G401.6 (cell line): ENCODE data around the gene PEPD.

Experiments used
- FAIRE-seq: peaks from 2 replicates; lab custom pipeline; 2012; peaks lifted over from hg19 to GRCh38; lab: Jason Lieb, UNC

PEPD gene

DNA sequence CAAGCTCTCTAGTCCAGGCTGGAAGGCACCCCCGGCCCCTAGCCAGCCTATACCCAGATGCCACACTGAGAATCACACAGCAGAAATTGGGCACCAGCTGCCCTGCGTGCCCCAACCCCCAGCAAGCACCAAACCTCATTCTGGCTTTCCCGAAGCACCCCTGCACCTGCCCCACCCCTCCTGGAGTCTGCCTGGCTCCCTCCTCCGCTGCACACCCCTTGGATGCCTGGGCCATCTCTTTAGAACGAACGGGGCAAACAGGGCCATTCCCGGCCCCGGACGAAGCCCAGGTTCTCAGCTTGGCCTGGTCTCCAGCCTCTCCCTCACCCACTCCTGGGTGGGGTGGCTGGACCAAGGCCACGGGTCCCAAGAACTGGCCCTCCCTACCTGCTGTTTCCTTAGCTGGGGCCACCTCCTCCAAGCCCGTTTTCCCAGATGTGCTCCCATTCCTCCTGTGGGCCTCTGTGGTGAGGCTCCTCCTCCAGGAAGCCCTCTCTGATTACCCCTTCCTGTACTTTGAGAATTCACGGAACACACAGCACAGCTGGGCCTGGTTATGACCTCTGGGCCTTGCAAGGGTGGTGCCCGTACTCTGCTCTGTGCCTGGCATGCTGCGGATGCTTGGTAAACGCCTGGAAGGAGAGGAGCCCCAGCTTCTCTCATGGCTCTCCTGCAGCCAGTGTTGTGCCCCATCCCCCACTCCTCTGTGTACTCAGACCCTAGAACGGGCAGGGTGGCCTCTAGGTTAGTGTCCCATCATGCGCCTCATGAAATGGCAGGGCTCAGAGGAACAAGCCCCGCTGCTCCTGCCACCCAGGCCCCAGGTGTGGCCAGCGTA is 126.6 kb downstream of the PEPD start:
- no peak for FAIRE-seq

DNA sequence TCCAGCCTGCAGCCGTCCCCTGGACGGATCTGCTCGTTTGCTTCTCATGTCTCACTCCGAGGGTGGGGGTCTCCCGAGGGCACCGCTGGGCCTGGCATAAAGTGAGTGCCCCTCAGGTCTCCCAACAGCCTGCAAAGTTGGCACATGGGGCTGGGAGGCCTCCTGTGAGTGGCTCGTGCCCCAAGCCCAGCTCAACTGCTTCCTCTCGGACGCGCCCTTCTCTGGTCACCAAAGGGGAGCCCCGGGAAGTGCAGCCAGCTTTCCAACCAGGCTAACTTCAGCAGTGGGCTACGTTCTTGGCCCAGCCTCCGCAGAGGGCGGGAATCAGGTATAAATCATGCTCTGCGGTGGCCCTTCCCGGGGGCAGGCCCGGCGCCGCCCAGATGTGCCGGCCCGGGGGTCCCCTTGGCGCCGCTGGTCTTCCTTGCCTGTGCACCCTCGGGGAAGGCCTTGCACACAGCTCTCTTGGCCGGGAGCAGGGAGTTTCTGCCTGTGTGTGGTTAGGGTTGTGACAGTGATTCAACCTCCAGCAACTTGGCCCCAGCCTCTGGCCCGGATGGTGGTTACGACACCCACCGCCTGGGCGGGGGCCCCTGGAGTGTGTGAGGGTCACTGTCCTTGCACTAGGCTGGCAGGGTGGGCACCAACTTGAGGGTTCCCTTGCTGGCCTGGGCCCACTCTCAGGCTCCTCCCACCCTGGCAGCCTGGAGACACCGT is 127.4 kb downstream of the PEPD start:
- no peak for FAIRE-seq

DNA sequence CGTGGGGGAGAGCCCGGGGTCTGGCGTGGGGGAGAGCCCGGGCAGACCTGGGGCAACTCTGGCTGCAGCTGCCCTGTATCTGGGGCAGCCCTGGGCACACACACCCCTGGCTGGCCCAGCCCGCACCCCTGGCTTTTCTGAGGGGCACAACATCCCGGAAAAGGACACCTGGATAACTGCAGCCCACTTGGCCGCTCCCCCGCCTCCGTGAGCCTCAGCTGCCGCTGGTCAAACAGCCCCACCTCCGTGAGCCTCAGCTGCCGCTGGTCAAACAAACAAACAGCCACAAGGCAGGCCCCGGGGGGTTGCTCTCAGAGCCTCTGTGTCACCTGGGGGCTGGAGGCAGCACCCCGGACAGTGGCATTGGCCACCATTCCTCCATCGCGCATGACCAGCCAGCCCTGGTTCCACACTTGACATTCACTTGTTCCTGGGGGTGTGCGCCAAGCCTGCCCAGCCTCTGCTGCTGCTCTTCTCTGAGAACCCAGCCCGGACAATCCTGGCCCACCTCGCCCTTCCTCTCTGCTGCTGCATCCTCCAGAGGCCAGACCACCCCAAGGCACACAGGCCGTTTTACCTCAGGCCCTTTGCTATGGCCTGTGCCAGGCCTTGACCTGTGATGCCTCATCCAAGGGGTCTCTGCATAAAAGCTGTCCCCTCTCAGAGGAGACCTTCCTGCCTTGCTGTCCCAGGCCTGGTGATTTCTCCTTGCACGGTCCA is 128.1 kb downstream of the PEPD start:
- no peak for FAIRE-seq

DNA sequence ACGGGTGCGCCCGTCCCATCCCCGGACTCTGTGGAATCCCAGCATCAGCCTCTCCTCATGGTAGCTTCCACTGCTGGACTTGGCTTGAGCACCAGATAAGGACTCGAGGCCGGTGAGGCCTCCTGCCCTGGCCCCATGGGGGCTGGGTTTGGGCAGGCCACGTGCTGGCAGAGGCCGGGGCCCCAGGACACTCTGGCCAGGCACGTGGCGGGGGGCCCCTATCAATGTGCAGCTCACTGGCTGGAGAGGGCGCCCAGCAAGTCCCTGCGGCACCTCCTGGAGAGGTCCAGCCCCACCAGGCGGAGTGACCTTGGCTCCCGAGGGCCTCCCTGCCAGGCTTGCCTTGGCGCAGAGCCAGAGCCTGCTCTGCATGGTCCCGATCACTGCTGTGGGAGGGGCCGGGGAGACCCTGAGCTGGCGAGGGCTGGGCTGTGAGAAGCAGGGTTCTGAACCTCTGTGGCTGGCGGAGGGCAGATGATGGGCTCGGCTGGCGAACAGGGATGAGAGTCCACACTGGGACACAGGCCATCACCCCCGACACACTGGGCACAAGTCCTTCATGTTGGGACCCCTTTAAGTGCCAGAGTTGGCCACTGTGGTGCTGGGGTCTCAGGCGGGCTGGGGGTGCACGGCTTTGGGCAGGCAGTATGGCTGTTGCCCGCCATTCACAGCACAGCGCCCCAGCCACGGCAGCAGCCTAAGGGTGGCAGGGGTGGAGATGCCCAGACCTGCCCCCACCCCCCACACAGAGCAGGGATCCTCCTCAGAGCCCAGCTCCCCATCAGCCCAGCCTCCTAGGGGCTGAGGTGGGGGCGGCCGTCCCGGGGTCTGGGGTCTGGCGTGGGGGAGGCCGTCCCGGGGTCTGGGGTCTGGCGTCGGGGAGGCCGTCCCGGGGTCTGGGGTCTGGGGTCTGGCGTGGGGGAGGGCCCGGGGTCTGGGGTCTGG is 129.0 kb downstream of the PEPD start:
- FAIRE-seq, result no peak

DNA sequence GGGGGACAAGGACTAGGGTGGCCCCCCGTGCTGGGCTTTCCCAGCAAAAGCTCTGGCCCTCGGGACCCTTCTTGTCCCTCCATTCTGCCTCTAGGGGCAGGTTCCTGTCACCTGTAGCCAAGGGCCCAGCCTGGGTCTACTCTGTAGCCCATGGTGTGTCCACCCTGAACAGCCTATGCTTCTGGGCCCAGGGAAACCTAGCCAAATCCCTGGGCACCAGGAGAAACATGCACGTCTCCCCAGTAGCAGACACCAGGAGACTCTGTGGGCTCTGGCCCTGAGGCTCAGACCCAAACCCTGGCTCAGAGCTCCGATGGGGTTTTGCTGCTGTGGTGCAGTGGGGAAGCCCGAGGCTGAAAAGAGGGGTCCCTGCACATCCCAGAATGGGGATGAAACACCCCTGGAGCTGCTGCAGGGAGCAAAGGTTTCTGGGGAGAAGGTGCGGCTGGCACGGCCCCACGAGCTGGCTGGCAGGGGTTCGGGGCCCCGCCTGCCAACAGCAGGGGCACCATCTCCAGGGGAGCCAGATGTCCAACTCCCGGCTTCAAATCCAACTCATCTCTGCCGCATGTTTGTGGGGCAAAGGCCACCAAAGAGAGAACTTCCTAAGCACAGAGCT is 129.9 kb downstream of the PEPD start:
- FAIRE-seq, result no peak

DNA sequence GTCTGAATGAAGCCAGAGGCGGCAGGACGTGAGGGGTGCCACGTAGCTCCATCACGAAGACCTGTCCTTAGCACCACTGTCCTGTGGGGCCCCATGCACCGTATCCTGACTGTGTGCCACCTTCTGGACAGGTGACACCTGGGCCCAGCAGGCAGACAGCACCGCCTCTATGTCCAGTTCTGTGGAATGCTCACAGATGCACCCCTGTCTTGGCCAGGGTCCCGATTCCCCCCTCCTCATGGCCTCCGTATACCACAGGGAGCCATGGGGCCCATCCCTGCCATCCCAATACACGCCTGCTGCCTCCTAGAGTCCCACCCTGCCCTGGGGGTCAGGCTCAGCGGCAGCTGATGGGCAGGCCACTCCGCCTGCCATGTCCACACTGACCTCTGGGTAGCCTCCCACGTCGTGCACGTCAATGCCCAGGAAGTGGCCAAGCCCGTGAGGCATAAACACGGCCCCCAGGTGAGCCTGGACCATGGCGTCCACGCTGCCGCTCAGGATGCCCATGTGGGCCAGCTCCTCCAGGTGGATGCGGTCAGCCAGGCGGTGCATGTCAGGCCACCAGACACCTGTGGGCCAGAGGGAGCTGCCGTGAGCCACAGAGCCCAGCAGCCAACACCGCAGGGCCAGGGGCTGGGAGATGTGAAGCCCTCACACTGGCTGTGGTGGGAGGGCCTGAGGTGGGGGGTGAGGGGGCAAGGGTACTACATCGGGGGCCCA is 130.5 kb downstream of the PEPD start:
- FAIRE-seq, result no peak

DNA sequence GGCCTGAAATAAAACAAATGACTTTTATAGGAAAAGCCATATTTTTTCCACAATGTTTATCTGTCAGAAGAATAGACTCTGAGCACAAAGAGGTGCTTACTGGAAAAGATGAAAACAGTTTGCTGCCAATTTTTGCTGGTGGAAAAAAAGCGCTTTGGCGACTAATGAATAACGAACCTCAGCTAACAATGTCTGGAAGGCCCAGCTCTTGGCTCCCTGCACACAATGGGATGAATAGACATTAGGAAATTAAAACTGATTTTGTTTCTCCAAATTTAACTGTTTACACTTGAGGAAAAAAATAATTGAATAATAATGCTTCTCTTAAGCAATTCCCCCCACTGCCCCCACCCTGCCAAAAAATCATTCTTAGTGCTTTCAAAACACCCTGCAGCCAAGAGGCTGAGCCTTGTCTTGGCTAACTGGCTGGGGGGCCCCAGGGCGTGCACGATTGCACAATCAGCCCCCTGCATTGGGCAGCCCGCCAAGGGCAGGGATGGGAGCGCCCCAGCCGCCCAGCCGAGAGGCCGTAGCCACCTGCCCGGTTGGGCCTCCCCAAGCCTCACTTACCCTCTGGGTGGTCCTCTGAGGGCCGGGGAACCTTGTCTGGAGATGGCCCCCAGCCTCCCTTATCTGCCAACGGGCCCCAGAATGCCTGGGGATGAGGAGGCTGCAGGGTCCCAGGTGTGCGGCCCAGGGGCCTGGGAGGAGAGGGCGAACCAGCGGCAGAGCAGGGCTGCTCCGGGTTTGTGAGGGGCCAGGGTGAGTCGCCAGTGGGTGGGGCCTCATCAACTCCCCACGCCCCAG is 131.3 kb downstream of the PEPD start:
- no peak for FAIRE-seq

DNA sequence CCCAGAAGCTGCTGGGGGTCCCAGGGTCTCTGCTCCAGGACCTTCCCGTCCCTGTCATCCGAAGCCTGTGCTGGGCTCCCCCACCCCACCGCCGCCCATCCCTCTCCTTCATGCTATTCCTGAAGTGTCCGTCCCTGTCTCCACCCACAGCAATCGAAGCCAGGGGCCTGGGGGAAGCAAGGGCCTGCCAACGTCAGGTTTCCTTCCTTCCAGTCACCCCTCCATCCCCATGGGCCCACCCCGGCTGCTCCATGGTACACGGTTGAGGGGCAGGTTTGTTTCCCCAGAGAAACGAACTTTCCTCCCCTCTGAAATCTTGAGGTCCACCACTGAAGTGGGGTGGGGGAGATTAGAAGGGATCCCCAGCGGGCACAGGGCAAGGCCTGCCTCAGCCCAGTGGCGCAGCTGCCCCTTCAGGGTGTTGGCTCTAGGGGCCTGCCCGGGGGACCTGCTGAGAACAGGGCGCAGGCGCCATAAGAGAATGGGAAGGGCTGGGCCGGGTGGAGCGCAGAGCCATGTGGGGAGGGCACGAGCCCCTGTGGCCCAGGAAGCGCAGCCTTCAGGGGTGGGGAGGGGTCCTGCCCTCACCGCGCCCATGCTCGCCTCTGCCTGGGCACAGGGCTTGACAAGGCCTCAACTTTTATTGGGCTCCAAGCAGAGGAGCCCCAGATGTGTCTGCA is 132.0 kb downstream of the PEPD start:
- FAIRE-seq, result no peak

DNA sequence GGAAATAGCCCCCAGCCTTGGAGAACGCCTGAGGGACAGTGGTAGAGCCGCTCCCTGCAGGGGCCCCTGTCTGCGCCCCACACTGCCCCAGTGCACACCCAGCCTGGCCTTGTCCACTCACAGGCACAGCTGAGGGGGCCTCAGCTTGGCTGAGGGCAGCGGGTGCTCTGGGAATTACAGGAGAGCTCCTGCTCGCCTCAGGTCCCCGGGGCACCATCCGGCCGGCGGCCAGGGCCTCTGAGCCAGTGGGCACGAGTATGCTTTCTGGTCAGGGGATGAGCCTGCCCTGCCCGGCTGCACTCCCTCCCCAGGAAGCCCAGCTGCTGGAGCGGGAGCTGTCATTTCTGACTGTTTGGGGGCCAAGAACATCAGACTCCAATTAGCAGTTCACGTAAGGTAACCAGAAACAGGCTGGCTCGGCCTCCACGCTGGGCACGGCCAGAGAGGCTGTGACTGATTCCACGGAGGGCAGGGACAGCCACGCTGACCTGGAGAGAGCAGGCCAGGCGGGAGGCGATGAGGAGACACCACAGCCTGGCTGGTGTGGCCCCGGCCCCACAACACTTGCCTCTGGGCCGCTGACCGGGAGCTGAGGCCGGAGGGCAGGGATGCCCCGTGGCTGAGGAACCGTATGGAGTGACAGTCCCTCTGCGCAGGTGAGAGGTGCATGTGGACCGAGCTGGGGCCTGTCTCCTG is 132.7 kb downstream of the PEPD start:
- FAIRE-seq, result no peak

DNA sequence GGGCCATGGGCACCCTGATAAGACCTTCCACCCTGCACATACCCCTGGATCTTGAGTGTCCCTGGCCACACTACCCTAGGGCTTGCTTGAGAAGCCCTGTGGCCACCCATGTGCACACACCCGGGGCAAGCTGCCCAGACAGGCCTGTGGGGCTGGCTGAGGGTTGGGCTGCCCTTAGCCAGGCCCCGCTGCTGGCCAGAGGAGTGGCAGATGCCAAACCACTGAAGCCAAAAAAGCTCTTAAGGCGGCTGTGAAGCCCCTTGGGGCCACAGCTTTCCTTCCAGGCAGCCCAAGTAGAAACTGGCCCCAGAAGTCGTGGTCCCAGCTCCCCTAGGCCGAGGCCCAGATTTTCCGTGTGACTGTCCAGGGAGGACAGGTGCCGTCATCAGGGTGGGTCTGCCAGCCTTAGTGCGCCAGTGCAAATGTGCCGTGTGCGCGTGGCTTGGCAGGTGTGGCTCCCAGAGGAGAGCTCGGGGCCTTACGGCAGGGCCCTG is 133.3 kb downstream of the PEPD start:
- FAIRE-seq, result no peak

DNA sequence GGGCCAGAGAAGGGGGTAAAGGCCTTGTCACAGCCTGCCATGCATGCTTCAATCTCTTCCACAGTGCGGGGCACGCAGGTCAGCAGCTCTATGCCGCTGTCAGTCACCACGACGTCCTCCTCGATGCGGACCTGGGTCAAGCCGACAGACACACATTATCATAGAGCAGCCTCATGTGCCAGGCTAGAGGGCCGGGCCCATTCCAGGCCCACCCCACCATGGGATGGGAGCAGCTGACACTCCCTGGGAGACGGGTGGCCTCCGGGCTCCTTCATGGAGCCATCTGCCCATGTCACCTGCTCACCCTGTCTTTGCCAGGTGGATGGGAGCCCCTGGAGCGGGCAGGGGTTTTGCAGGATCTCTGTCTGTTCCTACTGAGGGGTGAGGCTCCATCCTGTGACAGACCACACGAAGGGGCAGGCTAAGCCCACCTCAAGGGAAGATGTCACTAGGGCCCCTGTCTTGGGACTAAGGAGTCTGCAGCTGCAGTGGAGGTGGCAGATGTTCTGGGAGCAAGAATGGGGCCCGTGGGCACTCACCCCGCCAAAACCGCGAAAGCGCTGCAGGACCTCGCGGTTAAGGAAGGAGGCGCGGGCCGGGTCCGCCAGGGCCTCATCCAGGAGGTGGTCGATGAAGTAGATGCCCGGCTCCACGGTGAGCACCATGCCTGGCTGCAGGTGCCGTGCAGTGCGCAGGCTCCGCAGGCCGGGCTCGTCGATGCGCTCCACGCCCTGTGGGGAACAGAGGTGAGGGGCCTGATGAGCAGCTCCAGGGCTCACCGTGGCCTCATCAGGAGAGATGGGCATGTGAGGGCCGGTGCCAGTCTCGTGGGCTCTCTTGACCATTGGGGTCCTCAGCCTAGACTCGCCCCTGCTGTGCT is 134.0 kb downstream of the PEPD start:
- FAIRE-seq, result no peak

DNA sequence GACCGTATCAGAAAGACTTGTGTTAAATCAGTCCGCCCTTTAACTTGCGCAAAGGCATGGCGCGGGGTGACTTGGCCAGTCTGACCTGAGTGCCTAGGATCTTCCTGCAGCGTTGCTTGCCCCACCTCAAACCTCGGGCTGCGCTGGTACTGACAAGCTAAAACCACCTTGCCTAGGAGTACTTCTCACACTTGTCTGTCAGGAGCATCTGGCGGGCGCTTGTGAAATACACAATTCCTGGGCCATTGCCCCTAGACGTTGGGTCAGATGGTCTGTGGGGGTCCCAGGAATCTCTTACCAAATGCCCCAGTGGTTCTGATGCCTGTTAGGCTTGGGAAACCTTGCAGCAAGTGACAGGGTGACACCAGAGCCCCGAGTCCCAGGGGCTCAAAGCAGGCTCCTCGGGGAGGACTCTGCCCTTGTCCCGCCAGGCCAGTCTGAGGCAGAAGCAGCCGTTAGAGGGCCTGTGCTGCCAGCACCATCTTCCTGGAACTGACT is 135.2 kb downstream of the PEPD start:
- no peak for FAIRE-seq

DNA sequence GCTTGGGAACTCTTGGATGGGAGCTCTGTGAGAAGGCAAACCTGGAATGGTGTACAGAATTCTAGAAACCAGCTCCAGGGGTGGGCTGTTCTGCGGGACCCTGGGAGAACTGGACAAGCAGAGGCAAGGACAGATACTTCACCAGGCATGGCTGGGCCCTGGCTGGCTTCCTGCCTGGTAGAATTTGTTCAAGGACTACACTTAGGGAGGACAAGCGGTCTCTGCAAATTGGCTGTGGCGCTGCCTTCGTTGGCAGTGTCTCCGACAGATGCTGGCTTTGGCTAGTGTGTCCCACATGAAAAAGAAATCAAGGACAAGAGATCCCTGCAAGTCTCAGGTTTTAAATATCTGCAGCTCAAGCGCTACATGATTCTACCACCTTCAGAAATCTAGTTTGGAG is 135.6 kb downstream of the PEPD start:
- FAIRE-seq, result no peak

DNA sequence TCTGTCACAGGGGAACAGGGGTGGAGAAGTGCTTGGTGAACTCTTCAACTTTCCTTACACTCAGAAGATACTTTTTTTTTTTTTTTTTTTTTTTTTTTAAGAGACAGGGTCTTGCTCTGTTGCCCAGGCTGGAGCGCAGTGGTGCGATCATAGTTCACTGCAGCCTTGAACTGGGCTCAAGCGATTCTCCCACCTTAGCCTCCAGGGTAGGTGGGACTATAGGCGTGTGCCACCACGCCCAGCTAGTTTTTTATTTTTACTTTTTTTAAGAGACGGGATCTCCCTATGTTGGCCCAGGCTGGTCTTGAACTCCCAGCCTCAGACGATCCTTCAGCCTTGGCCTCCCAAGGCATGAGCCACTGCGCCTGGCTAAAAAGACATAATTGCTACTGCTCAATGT is 136.6 kb downstream of the PEPD start:
- no peak for FAIRE-seq

DNA sequence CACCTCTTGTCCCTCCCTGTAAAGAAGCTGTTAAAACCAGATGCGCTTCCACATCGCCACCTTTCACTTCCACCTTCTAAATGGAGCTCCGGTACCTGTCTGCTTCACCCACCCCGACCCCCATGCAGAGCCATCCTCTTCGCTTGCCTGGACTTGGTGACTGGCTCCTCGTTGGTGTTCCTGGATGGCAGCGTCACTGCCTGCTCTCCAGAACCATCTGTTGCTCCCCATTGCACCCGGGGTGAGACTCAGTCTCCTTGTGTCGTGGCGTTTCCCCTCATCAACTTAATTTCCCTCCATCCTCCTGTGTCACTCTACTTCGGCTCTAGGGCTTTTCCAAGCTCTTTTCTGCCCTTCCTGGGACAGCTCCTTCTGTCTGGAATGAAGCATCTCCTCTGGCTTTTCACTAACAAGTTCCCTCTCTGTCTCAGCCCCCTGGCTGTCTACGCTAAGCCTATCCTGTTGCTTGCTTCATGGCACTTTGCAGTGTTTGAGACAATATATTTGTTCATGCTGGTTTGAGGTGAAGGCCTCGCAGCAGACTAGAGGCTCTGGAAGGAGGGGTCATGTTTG is 137.8 kb downstream of the PEPD start:
- FAIRE-seq, result no peak

DNA sequence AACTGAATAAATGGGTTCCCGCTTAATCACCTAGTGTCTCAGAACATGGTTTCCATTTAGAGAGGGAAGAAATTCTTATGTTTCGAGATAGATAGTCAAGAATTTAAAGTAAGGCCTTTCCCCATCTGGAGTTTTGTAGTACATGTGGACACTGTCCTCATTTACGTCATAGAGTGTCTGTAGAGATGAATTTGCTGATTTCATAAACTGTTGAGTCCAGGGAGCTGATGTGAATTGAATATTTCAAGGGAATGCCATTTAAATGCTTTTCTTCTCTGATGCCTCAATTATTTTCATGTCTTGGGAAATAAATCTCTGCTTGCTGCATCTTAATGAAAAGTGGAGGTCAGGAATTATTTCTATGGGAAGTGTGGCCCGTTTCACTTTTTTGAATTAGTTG is 138.6 kb downstream of the PEPD start:
- FAIRE-seq, result no peak

DNA sequence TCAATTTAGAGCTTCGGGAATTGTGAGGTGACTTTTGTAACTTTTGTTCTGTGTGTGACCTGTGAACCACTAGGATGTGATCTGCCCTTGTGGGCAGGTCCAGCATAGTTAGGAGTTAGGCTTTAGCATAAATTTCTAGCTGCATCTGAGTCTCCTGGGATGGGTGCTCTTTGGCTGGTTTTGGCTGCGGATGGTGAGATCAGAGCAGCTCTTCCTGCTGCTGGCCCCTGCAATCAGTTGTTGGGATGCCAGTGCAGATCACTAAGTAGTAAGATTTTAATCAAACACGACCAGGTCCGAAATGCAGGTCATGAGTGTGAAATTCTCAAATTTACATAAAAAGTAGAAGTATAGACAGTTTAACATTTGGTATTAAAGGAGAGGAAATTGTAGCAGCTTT is 139.6 kb downstream of the PEPD start:
- no peak for FAIRE-seq
